GM21786 (cell line): ENCODE measurements around the gene GPX3.

ENCODE experiments used
- ATAC-seq: cut with Tn5 transposase; IDR thresholded peaks from one replicate; pipeline ENCODE4 v1.9.1; 2021; ENCODE audit not compliant: unreplicated experiment

Gene GPX3

GRCh38 chr5:151055336-151055735, 34.9 kb downstream of the GPX3 start:
- no peak for ATAC-seq

DNA sequence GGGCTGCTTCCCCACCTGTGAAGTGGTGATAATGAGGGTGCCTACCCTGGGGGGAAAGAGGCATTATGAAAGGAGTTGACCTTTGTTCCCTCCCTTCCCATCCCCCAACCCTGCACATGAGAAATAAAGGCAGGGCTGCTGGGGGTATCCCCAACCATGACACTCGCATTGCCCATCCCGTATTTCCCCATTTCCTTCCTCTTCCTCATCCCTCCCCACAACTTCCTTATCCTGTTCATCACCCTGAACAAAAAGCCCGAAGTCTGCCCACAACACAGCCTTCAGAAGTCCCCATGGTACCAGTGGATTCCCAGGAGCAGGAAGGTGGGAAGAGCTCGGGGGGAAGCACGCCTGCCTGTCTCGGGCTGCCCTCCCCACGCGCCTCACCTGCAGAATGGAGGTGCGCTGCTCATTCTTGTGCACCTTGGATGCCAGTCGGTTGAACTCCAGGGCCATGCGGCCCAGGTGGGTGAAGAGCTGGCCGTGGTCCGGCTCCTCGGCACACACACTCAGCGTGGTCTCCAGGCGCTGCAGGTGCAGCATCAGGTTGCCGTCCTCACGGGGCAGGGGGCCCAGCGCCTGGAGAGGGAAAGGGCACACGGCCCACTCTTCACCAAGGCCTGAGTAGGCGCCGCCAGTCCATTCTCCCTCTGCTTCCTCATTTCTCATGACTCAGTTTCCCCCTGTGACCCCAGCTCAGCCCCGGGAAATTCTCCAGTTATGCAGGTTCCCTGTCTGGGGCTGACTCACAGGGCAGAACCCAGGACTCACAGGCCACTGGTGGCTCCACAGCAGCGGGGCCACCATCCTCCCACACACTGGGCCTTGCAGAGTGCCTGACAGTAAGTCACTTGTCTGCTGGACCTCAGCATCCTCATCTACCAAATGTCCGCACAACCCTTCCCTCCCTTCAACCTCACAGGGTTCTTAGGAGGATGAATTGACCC, 36.3 kb downstream of the GPX3 start:
- ATAC-seq = no peak

GRCh38 chr5:151058301-151058700, 37.9 kb downstream of the GPX3 start:
- no peak for ATAC-seq

GRCh38 chr5:151058891-151059489, 38.6 kb downstream of the GPX3 start:
- no peak for ATAC-seq

DNA sequence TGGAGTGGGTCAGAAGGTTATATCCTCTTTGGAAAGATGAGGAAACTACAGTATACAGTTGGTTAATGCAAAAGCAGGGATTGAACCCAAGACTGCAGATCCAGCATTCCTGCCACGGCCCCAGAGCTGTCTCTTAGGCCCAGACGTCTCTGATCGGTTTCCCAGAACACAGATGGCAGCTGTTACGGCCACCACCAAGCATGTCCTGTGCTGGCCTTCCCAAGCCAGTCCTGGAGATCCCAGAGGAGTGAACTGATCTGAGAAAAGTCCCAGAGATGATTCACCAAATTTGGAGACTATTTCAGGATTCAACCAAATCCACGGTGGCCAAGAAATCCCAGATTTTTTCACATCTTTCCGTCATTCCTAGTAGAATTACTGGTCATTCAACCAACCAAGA, 40.4 kb downstream of the GPX3 start:
- no peak for ATAC-seq

DNA sequence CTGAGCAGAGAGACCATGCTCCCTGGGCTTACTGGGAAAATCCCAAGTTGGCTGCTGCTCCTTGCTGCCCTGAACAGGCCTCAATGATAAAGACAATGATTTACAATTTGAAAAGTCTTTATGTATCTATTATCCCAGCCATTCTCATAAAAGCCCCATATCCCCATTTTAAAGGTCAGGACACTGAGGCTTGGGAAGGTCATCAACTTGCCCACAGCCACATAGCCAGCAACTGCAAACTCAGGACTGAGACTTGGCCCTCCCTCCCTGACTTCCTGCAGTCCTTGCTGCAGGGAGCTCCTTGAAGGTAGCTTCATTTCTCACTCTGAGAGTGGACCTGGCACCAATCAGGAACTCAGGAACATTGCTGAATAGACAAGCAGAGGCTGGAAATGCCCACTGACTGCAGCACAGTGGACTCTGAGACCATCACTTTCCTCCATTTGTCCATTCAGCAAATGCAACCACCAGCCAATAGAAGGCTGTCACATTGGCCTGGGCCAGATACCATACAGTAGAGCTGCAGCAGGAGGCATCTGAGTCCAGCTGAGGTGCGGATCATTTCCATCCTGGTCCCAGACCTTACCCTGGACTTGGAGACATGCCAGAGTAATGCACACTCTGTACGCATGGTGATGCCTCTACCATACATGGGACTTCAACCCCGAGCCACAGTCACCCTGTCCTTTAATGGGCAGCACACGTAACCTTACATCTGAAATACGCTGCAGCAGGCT, 42.2 kb downstream of the GPX3 start:
- ATAC-seq = no peak

DNA sequence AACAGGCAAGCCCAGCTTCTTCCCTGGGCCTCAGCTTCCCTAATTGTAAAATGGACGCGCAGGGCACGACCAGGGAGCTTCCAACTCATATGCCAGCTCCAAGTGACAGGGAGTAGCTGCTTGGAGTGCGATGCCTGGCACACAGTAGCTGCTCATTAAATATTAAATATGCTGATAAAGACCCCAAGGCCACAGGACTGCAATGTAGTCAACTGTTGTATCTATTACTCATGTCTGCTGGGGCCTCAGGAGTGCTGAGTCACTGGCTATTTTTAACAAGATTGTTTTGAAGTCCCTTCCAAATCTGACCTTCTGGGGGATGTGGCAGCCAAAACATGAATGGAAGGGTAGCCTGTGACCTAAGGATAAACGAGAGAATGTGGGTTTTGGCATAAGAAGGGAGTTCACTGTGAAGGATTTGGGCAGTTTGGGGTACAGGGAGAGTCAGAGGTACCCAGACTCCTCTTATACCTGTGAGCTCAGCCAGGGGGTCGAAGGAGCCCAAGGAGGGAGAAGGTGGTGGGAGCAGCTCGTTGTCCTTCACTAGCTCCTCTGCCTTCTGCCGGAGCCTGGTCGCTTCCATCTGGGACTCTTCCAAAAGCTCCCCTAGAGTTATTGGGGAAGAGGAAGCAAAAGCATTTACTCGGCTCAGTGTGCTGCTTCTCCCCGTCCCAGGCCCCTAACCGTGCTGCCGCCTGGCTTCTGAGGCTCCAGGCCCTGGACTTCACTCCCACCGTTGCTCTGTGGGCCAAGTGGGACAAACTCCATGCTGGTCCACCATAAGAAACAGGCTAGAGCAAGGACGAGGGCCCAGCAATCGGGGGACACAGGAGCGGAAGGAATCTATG, 43.0 kb downstream of the GPX3 start:
- ATAC-seq = no peak

DNA sequence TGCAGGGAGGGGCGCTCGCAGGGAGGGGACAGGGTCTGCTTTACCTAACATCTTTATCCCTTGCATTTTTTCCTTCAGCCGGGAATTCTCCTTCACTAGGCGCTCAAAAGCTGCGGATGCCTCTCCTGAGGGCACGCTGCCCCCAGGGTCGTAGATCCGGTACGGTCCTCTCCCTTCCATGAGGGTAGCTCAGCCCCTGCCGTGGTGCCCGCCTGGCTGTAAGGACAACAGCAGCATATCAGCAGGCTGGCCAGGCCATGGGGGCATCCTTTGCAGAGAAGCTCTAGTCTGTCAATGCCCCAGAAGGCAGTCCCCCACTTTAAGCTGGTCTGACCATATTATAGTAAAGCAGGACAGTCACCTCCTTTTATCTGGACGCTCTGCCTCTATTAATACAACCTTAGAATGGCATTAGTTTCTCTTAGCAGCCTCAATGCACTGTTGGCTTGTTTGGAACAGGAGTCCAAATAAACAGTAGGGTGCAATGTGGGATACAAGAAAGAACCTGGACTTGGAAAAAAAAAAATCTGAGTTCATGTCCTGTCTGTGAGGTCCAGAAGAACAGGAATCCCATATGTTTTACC, 44.6 kb downstream of the GPX3 start:
- ATAC-seq = no peak

GRCh38 chr5:151065609-151066008, 45.2 kb downstream of the GPX3 start:
- ATAC-seq = no peak

GRCh38 chr5:151066920-151067319, 46.5 kb downstream of the GPX3 start:
- ATAC-seq = no peak

DNA sequence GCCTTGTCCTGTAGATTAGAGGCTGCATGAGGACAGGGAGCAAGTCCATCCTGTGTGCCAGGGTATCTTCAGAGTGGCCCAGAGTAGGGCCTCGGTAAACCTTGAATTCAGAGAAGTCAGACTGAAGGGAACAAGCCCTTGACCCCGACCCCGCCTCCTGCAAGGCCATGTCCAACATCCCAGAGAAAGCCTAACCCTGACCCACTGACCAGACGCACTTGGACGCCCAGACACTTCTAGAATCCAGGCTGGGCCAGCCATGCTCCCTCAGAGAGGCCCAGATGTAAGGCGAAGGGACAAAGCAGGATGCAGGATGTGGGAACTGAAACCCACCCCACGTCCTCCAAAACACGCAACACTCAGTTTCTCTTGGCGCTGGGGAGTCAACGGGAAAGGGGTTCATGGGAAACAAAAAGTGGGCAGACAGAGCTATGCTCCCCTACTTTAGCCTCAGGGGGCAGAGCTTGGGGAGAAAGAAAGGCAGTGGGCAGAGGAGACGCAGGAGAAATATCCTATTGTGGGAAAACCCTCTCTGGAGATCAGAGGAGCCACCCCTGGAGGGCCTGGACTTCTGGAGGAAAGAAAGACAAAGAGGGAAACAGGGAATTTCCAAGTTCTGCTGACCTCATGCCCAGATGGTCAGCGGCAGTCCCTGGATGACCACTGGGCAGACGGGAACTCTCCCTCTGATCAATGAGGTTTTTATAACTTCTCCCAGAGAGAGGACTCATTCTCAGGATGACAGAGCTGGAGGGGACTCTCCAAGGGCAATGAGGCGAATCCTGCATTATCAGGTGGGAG, 47.4 kb downstream of the GPX3 start:
- ATAC-seq = peak; percentile 2

DNA sequence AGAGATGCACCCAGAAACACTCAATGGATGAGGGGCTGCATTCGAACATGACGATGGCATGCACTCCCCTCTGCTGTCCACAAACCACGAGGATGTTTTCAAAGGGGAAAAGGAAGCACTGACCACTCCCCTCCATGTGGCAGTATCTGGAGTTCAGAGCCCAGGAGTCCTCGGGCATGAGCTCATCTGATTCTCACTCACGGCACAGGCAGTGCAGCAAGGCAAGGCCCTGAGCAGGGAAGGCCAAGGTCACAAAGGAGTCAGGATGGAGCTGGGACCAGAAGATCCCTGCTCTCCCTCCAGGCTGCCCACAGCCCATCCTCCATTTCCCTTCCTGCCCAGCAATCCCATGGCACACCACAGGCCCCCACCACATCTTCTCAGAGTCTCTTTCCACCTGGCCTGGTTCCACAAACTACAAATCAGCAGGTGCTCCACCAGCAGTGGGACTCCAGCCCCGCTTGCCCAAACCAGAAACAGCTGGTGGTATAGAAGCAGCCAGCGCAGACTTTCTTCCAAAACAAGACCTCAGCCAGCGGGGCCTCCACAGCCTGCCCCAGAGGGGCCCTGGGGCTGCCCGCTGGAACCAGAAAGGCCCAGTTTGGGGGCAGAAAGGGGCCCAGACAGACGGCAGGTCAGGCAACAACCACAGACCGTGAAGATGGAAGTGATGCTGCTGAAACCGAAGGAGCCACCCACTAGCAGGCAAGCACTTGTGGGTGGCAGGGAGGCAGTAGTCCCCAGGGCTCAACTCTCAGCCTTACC, 48.2 kb downstream of the GPX3 start:
- peak; percentile 66 for ATAC-seq

DNA sequence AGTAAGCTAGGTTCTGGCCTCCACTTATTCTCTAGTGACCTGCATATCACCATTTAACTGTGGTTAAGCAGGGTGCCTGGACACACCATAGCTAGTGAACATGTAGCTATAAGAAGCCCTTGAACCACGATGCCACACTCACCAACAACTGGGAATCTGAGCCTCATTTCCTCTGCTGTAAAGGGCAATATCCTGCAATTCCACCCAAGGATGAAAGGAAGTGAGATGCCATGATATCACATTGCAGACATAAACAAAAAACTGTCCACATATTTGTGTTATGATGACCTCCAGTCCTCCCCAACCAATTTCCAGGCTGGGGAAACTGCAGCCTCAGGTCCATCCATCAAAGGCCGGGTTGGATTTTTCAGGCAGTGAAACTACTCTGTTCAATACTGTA, 50.1 kb downstream of the GPX3 start:
- ATAC-seq = no peak

GRCh38 chr5:151071021-151071420, 50.6 kb downstream of the GPX3 start:
- ATAC-seq = no peak

GRCh38 chr5:151071848-151072629, 51.6 kb downstream of the GPX3 start:
- no peak for ATAC-seq

DNA sequence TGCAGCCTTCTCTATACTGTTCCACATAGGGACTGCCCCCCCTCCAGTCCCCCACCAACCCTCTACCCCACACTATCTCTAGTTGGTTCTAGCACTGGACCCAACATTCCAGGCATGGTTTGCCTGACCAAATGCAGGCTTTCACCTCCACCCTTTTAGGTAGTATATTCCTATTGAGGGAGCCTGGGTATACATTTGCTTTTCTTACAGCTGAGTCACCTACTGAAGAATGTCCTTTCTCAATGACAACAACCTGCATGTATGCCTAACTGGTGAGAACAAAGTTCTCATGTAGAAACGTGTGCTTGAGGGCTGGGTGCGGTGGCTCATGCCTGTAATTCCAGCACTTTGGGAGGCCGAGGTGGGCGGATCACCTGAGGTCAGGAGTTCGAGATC, 52.2 kb downstream of the GPX3 start:
- ATAC-seq = no peak

DNA sequence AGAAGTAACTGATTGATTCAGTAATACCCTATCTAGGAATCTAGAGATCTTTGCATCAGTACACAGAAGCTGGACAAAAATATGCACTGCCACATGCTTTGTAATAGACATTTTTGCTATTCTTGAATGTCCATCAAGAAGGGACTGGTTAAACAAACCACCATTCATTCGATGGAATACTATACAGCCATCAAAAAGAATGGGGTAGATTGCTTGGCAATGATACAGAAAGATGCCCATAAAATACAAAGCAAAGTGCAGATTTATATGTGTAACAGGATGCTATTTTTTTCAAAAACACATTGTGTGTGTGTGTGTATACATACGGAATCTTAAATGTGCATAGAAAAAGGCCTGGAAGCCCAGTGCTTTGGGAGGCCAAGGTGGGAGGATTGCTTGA, 52.9 kb downstream of the GPX3 start:
- ATAC-seq = no peak

DNA sequence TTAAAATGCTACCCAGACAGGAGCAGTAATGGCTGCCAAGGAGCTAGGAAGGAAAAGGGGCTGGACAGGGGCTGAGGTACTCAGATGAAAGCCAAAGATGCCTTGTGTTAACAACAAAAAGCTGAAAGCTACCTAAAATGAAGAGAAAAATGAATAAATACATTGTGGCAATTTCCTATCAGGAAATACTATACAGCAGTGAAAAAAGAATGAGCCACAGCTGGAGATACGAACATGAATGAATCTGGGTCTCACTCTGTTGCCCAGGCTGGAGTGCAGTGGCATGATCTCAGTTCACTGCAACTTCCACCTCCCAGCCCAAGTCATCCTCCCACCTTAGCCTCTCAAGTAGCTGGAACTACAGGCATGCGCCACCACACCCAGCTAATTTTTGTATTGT, 54.2 kb downstream of the GPX3 start:
- no peak for ATAC-seq
